H1 (cell line): Measurements from ENCODE around the gene OR51F2. TPM values are rescaled to one million over a fixed set of nuclear protein-coding genes. Genes with fewer than 3 reads are reported as not detected.

ENCODE experiments used
- NANOG ChIP-seq: IDR thresholded peaks from 2 replicates; pipeline ENCODE4 v1.6.1; 2011; ENCODE audit warnings: low read length, low read depth, mild to moderate bottlenecking, inconsistent platforms; ENCODE audit not compliant: insufficient read depth, poor library complexity, severe bottlenecking
- RBBP5 ChIP-seq: IDR thresholded peaks from 2 replicates; pipeline ENCODE4 v1.7.1; 2012; ENCODE audit warnings: low read depth, mild to moderate bottlenecking, inconsistent platforms, low read length, moderate library complexity, borderline replicate concordance
- polyA plus RNA-seq, 7 experiments: library from polyadenylated mRNA; depleted of rRNA in 3 of 7; stranded (reverse) in 5 of 7; unstranded in 2 of 7; fragments of >200 nt in 5 of 7; fragments of 200-250 nt in 2 of 7; gene quantifications; 1 replicate in 5 of 7; 2 replicates in 1 of 7; 4 replicates in 1 of 7; pipeline versions ENCODE4 v1.2.1 to v1.2.3, GENCODE V29; 2011 to 2013; ENCODE audit warnings: missing spikeins in 2 of 7, mixed read lengths in 2 of 7
- total RNA-seq: library from RNA; stranded (reverse); fragmentation: NEBNext Ultra II Directional; extraction: Animal tissue kit (Norgen Biotek cat#: 25700); gene quantifications from 2 replicates; pipeline ENCODE4 v1.2.1, GENCODE V29; 2021

The OR51F2 gene
- total and polyA plus RNA-seq, 2 of the 8 experiments (the other 6 are each of a cell fraction or from before 2014, with no cell fraction given) = 0.15 TPM; not detected in 1

DNA sequence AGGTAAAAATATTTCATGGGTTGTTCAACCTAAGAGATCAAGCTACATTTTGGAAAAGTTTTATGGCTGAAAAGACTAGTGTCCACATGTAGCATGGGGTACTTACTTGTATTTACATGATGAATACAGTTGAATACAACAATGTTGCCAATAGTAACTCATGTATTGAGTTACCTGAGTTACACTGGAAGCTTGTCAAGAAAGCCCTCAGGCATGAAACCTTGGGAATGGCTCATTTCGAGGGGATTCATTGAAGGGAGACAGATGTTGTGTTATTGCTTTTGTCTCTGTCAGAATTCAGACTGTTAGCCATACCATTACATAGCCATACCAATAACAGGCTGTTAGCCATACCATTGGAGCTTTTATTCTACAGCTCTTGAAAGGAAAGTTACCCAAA is 9.2 kb downstream of the OR51F2 start (continued):
- no peak for TF ChIP-seq NANOG
- TF ChIP-seq RBBP5 = no peak
